Prostate gland (tissue), 2 donors: Measurements from ENCODE around the gene PGK1.
"Not testable (repeated sequence)": the region's sequence is repeated elsewhere in the genome, so short reads cannot be mapped to it uniquely, and the experiment has no call there.

Experiments
- CTCF ChIP-seq, 4 experiments: fragments of 200-600 bp in 2 of 4; fragments of 450-650 bp in 2 of 4; sonication (generic) in 2 of 4; IDR thresholded peaks; 1 replicate in 3 of 4; 2 replicates in 1 of 4; pipeline ENCODE4 v1.5.1; 2016 to 2019; ENCODE audit warnings: antibody characterized with exemption in 4 of 4, mild to moderate bottlenecking in 2 of 4, moderate library complexity in 2 of 4
- POLR2A ChIP-seq: fragments of 450-650 bp; IDR thresholded peaks from one replicate; pipeline ENCODE4 v1.6.1; 2016; ENCODE audit warnings: antibody characterized with exemption, mild to moderate bottlenecking
- POLR2AphosphoS5 ChIP-seq: sonication (generic); formaldehyde crosslinking; IDR thresholded peaks from one replicate; pipeline ENCODE4 v1.6.1; 2017; ENCODE audit warnings: antibody characterized with exemption

- TF ChIP-seq CTCF (IDR thresholded peaks at IDR 0.05); POLR2A; POLR2AphosphoS5: not testable (repeated sequence)
Observed at GRCh38 chrX:78157846-78158245, 53.8 kb downstream of the PGK1 start.
